Measurements from ENCODE around the gene STK32C.

STK32C gene

DNA sequence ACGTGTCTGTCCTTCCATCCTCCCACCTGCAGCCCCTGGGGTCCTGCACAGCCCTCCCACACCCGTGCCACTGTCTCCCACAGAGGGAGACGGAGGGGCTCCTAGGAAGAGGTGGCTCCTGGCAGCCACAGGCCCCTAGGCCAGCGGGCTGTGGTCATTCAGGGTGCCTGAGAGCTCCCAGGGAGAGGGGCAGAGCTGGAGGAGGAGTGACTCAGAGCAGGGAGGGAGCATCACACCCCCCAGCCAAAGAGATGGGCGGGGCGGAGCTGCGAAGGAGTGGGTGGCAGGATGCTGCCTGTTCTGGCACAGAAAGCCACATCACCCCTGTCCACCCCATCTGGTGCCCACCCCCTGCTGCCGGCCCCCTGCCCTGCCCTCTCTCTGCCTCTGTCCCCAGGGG is 50.5 kb downstream of the STK32C start:
- no peak for DNase-seq (ENCODE audit: low read depth)
- no peak overlapping the region for H3K4me3 ChIP-seq (ENCODE audit: low read length)
- TF ChIP-seq, protein P1, sequence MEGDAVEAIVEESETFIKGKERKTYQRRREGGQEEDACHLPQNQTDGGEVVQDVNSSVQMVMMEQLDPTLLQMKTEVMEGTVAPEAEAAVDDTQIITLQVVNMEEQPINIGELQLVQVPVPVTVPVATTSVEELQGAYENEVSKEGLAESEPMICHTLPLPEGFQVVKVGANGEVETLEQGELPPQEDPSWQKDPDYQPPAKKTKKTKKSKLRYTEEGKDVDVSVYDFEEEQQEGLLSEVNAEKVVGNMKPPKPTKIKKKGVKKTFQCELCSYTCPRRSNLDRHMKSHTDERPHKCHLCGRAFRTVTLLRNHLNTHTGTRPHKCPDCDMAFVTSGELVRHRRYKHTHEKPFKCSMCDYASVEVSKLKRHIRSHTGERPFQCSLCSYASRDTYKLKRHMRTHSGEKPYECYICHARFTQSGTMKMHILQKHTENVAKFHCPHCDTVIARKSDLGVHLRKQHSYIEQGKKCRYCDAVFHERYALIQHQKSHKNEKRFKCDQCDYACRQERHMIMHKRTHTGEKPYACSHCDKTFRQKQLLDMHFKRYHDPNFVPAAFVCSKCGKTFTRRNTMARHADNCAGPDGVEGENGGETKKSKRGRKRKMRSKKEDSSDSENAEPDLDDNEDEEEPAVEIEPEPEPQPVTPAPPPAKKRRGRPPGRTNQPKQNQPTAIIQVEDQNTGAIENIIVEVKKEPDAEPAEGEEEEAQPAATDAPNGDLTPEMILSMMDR (IDR thresholded peaks at IDR 0.05; ENCODE audit: insufficient read depth, low read depth, low read length, missing control alignments) = no peak

DNA sequence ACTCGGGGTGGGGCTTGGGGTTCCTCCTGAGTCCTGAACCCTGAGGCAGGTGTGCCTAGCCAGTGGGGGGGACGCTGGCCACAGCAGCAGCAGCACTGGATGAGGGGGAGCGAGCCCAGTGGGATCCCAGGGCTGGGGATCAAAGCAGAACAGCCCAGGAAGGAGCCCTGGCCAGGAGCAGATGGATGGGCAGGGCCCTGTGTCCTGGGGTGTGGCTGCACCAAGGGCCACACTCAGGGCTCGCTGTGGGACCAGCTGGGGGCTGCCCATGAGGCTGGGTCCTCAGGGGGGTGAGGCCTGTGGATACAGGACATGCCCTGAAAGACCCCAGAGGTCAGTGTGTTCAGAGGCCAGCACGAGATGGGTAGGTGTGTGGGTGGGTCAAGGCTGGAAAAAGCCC is 50.9 kb downstream of the STK32C start:
- H3K4me3 ChIP-seq (ENCODE audit: low read length) = no peak overlapping the region
- DNase-seq (ENCODE audit: low read depth) = no peak
- TF ChIP-seq, protein P1 (IDR thresholded peaks at IDR 0.05; ENCODE audit: insufficient read depth, low read depth, low read length, missing control alignments) = no peak

DNA sequence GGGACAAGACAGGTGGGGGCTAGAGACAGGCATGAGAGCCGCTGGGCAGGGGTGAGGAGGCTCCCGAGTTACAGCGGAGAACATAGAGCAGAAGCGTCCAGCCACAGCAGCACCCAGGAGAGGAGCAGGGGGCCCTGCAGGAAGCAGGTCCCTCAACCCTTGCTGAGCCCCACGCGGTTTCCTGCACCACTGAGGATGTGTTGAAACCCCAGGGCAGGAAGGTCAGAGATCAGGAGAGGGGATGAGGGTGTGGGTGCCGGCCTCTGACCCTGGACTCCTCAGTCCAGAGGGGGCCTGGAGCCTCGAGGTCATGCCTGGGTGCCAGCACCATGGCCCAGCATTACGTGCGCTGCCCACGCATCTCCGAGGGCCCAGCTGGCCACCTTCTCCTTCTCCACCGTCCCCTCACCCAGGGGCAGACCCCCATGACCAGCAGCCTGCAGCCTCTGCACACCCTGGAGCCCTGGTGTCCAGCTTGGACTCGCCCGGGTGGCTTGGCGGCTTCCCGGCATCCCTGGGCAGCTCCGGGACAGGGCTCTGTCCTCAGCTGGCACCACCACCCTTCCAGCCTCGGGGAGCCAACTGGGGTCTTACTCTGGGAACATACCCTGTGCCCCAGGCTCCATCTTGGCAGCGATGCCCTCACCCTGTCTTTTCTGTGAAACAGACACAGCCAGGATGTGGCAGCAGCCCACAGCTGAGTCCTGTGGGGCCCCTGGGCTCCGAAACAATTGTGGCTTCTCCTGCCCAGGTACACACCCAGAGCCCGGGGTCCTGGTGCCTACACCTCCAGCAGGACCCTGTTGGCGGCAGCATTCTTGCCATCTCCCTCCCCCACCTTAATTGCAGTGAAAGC is 52.0 kb downstream of the STK32C start:
- TF ChIP-seq, protein P1 (IDR thresholded peaks at IDR 0.05; ENCODE audit: insufficient read depth, low read depth, low read length, missing control alignments) = no peak
- no peak overlapping the region for H3K4me3 ChIP-seq (ENCODE audit: low read length)
- no peak for DNase-seq (ENCODE audit: low read depth)

DNA sequence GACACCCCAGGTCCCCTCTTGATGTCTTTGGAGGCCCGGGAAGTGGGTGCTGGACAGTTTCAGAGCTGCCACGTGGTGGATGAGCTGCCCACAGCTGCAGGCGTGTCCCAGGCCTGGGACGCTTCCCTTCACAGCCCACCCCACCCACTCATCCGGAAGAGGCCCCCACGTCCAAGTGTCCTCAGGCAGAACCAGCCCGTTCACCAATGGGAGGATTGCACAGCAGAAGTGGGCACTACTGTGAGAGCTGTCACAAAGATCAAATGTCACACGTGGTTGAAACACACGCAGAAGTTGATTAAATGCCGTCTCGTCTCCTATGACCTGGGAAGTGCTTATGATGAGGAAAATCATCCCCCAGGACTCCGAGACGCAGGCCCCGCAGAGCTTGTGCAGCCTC is 52.9 kb downstream of the STK32C start:
- H3K4me3 ChIP-seq (ENCODE audit: low read length) = no peak overlapping the region
- DNase-seq (ENCODE audit: low read depth) = no peak
- TF ChIP-seq, protein P1 (IDR thresholded peaks at IDR 0.05; ENCODE audit: insufficient read depth, low read depth, low read length, missing control alignments) = no peak

DNA sequence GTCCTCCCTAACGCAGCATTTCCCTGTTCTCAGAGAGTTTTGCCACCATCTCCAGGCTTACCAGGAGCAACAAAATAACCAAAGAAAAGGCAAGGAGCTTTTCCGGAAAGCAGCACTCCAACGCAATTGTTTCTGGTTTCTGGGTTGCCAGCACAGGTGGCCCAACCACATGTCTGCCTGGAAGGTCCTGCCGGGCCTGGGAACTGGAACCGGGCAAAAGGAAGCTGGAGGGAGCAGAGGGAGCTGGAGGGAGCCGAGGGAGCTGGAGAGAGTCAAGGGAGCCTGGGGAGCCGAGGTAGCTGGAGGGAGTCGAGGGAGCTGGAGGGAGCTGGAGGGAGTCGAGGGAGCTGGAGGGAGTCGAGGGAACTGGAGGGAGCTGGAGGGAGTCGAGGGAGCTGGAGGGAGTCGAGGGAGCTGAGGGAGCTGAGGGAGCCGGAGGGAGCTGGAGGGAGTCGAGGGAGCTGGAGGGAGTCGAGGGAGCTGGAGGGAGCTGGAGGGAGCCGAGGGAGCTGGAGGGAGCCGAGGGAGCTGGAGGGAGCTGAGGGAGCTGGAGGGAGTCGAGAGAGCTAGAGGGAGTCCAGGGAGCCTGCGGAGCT is 54.6 kb downstream of the STK32C start:
- TF ChIP-seq, protein P1 (IDR thresholded peaks at IDR 0.05; ENCODE audit: insufficient read depth, low read depth, low read length, missing control alignments) = no peak
- DNase-seq (ENCODE audit: low read depth) = no peak
- H3K4me3 ChIP-seq (ENCODE audit: low read length) = no peak overlapping the region

DNA sequence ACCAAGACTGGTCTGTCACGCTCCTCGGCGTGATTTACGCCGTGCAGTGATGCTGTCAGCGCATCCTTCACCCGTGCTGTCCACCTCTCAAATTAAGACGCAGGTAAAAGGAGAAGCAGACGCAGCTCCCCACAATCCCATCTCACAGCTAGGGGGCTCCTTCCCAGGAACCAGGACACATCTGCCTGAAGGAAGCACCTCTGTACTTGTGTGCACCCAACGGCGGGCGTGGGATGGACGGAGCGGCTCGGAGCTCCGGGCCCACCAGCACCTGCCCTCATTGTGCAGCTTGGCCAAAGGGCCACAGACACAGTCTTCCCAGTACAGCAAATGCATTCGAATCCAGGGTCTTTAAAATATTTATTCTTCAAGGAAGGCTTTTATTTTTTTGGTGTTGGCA is 55.3 kb downstream of the STK32C start:
- no peak for DNase-seq (ENCODE audit: low read depth)
- H3K4me3 ChIP-seq (ENCODE audit: low read length) = no peak overlapping the region
- TF ChIP-seq, protein P1 (IDR thresholded peaks at IDR 0.05; ENCODE audit: insufficient read depth, low read depth, low read length, missing control alignments) = no peak
